GM21619 (cell line): ENCODE data around the gene GPR158.

Source experiments
- ATAC-seq: cut with Tn5 transposase; IDR thresholded peaks from one replicate; pipeline ENCODE4 v1.9.1; 2021; ENCODE audit not compliant: unreplicated experiment

Gene GPR158

GRCh38 chr10:25191162-25191895 lies 16.5 kb downstream of the GPR158 start:
- ATAC-seq: no peak

- ATAC-seq: no peak
Measured at GRCh38 chr10:25198151-25198550, 23.4 kb downstream of the GPR158 start.

GRCh38 chr10:25206693-25207414 lies 32.1 kb downstream of the GPR158 start:
- ATAC-seq: no peak

- ATAC-seq: no peak
Measured at GRCh38 chr10:25209618-25210017, 34.8 kb downstream of the GPR158 start.

GRCh38 chr10:25210265-25210664 lies 35.5 kb downstream of the GPR158 start:
- no peak for ATAC-seq

- ATAC-seq: no peak
Measured at GRCh38 chr10:25220156-25220555, 45.4 kb downstream of the GPR158 start.

- no peak for ATAC-seq
Measured at GRCh38 chr10:25222085-25222660, 47.4 kb downstream of the GPR158 start.

GRCh38 chr10:25226775-25227682 lies 52.2 kb downstream of the GPR158 start:
- no peak for ATAC-seq

GRCh38 chr10:25231751-25232150 lies 57.0 kb downstream of the GPR158 start:
- ATAC-seq: no peak

GRCh38 chr10:25232204-25232603 lies 57.4 kb downstream of the GPR158 start:
- no peak for ATAC-seq

GRCh38 chr10:25245165-25245564 lies 70.4 kb downstream of the GPR158 start:
- no peak for ATAC-seq

- no peak for ATAC-seq
Measured at GRCh38 chr10:25257646-25258045, 82.8 kb downstream of the GPR158 start.

GRCh38 chr10:25261110-25261509 lies 86.3 kb downstream of the GPR158 start:
- no peak for ATAC-seq

- no peak for ATAC-seq
Measured at GRCh38 chr10:25261558-25261957, 86.8 kb downstream of the GPR158 start.

- no peak for ATAC-seq
Measured at GRCh38 chr10:25263931-25264330, 89.1 kb downstream of the GPR158 start.

GRCh38 chr10:25278180-25278579 lies 103.4 kb downstream of the GPR158 start:
- no peak for ATAC-seq

- ATAC-seq: no peak
Measured at GRCh38 chr10:25280076-25280475, 105.3 kb downstream of the GPR158 start.

- ATAC-seq: no peak
Measured at GRCh38 chr10:25280573-25280972, 105.8 kb downstream of the GPR158 start.

- no peak for ATAC-seq
Measured at GRCh38 chr10:25285809-25286208, 111.0 kb downstream of the GPR158 start.

- no peak for ATAC-seq
Measured at GRCh38 chr10:25288181-25288580, 113.4 kb downstream of the GPR158 start.
